ENCODE measurements around the gene MRPL23. TPM values are rescaled to one million over a fixed set of nuclear protein-coding genes. Genes with fewer than 3 reads are reported as not detected.

The MRPL23 gene
- total and polyA plus RNA-seq, 4 donors, result 33.0 to 83.9 (median 67.6) TPM

DNA sequence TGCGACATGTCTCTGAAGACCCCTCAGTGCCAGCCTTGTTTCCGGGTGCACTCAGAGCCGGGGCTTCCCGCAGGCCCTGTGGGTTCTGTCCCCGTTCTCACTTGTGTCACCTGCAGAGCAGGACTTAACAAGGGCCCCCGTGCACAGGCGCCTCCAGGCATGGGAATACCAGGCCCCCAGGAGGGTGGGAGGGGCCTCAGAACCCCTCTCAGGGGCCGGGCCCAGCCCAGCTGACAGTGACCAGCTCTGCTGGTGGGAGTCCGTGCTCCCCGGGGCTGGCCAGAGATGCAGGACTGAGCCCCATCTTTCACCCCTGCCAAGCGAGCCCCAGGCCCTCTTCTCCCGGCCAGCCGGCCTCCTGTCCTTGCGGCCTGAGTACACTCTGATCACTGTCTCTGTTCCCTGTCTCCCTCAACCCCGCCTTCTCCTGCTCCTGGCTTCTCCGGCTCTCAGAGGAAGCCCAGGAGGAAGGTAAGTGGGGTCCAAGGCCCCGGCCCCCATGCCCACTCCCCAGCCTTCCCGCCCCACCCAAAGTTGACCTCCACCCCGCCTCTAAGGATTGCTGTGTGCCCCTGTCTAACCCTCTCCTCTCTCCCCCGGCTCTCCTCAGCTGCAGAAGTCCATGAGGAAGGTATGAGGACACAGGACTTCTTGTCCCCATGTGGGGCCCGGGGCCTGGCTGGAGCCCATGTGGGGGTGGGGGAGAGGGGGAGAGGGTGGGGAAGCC, 22.3 kb upstream of the MRPL23 start:
- no peak for DNase-seq (ENCODE audit: low spot score)
- H3K4me1 ChIP-seq (ENCODE audit: control insufficient read depth in 4 of 4, insufficient read depth in 4 of 4, low read length in 3 of 4), result no peaks in the 10 kb centered on the region

More for the DNA sequence above, 22.3 kb upstream of the MRPL23 start:
- TF ChIP-seq HNF4G (IDR thresholded peaks at IDR 0.05), result no peak
- no peak for TF ChIP-seq TAF1 (conservative IDR thresholded peaks at IDR 0.05)
- TF ChIP-seq ATF3 (IDR thresholded peaks at IDR 0.05), result no peak
- TF ChIP-seq NR2F2 (IDR thresholded peaks at IDR 0.05), result no peak
- no peak for TF ChIP-seq MAX (IDR thresholded peaks at IDR 0.05)
- no peak for TF ChIP-seq RAD21 (IDR thresholded peaks at IDR 0.05)
- TF ChIP-seq, protein P1, sequence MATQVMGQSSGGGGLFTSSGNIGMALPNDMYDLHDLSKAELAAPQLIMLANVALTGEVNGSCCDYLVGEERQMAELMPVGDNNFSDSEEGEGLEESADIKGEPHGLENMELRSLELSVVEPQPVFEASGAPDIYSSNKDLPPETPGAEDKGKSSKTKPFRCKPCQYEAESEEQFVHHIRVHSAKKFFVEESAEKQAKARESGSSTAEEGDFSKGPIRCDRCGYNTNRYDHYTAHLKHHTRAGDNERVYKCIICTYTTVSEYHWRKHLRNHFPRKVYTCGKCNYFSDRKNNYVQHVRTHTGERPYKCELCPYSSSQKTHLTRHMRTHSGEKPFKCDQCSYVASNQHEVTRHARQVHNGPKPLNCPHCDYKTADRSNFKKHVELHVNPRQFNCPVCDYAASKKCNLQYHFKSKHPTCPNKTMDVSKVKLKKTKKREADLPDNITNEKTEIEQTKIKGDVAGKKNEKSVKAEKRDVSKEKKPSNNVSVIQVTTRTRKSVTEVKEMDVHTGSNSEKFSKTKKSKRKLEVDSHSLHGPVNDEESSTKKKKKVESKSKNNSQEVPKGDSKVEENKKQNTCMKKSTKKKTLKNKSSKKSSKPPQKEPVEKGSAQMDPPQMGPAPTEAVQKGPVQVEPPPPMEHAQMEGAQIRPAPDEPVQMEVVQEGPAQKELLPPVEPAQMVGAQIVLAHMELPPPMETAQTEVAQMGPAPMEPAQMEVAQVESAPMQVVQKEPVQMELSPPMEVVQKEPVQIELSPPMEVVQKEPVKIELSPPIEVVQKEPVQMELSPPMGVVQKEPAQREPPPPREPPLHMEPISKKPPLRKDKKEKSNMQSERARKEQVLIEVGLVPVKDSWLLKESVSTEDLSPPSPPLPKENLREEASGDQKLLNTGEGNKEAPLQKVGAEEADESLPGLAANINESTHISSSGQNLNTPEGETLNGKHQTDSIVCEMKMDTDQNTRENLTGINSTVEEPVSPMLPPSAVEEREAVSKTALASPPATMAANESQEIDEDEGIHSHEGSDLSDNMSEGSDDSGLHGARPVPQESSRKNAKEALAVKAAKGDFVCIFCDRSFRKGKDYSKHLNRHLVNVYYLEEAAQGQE (IDR thresholded peaks at IDR 0.05), result no peak
- no peak for TF ChIP-seq GABPA (IDR thresholded peaks at IDR 0.05 in 1 of 2, conservative IDR thresholded peaks at IDR 0.05 in 1 of 2)
- TF ChIP-seq CTCF (IDR thresholded peaks at IDR 0.05; ENCODE audit: low read depth, low read length, missing input control), result no peak
- no peak for TF ChIP-seq HNF4A (conservative IDR thresholded peaks at IDR 0.05)
- TF ChIP-seq SP1 (IDR thresholded peaks at IDR 0.05), result no peak
- no peak for TF ChIP-seq EGR1 (IDR thresholded peaks at IDR 0.05; ENCODE audit: low read depth in 2 of 2)
- no peak for TF ChIP-seq JUND (IDR thresholded peaks at IDR 0.05)
- TF ChIP-seq RXRA (IDR thresholded peaks at IDR 0.05), result no peak
- TF ChIP-seq, protein P2, sequence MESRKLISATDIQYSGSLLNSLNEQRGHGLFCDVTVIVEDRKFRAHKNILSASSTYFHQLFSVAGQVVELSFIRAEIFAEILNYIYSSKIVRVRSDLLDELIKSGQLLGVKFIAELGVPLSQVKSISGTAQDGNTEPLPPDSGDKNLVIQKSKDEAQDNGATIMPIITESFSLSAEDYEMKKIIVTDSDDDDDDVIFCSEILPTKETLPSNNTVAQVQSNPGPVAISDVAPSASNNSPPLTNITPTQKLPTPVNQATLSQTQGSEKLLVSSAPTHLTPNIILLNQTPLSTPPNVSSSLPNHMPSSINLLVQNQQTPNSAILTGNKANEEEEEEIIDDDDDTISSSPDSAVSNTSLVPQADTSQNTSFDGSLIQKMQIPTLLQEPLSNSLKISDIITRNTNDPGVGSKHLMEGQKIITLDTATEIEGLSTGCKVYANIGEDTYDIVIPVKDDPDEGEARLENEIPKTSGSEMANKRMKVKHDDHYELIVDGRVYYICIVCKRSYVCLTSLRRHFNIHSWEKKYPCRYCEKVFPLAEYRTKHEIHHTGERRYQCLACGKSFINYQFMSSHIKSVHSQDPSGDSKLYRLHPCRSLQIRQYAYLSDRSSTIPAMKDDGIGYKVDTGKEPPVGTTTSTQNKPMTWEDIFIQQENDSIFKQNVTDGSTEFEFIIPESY (IDR thresholded peaks at IDR 0.05), result no peak
- TF ChIP-seq YY1 (IDR thresholded peaks at IDR 0.05), result no peak
- no peak for TF ChIP-seq FOXA1 (IDR thresholded peaks at IDR 0.05)
- TF ChIP-seq FOXA2 (IDR thresholded peaks at IDR 0.05), result no peak
- Histone ChIP-seq H3K9me3 (ENCODE audit: control insufficient read depth in 4 of 4, low read length in 3 of 4) (no peaks in the 10 kb centered on the region), H3K36me3 (ENCODE audit: control insufficient read depth in 4 of 4, insufficient read depth in 3 of 4, low read depth in 1 of 4, low read length in 3 of 4) (no peaks in the 10 kb centered on the region), H3K27me3 (ENCODE audit: control insufficient read depth in 4 of 4, insufficient read depth in 4 of 4, low read length in 3 of 4) (no peaks in the 10 kb centered on the region), H3K4me3 (ENCODE audit: low read depth in 1 of 3, low read length in 3 of 3) (no peak overlapping the region), H3K27ac (ENCODE audit: low read depth in 1 of 2, low read length in 2 of 2) (no peak overlapping the region), H3K9ac (ENCODE audit: low read depth in 1 of 2, low read length in 2 of 2) (no peak overlapping the region)
- WGBS, result 88% methylated on average over 21 of the region's 21 CpGs

Measured in liver (tissue), 9 donors.